D721Med (cell line): ENCODE data around the gene PRKN.

ENCODE experiments used
- DNase-seq: peaks from one replicate; pipeline ENCODE4 v3.0.0; 2011; ENCODE audit warnings: low spot score; ENCODE audit not compliant: insufficient read length
- FAIRE-seq: peaks from 2 replicates; lab custom pipeline; 2011; peaks lifted over from hg19 to GRCh38; lab: Jason Lieb, UNC
- TF ChIP-seq, protein P1 (sequence below): IDR thresholded peaks from 2 replicates; pipeline ENCODE4 v1.5.1; 2012; ENCODE audit warnings: mild to moderate bottlenecking, control low read depth; ENCODE audit not compliant: insufficient read depth; ENCODE audit errors: missing control alignments

PRKN gene

DNA sequence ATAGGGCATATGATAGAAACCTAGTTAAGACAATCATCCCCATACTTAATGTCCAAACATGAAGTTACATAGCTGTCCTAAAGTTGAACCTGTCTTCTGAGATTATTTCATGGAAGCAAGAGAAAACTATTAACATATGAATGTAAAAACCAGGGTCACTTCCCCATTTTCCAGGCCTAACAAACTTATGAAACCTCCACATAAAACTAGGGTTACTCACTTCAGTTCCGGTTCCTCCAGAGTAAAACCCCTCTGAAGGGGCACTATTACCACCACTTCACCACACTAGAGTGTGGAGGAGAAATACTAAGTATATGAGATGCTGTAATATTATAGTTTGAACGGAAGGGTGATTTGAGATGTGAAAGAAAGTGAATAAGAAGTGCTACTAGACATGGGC lies 14.9 kb downstream of the PRKN start:
- DNase-seq (no peak), FAIRE-seq (no peak)
- TF ChIP-seq, protein P1, sequence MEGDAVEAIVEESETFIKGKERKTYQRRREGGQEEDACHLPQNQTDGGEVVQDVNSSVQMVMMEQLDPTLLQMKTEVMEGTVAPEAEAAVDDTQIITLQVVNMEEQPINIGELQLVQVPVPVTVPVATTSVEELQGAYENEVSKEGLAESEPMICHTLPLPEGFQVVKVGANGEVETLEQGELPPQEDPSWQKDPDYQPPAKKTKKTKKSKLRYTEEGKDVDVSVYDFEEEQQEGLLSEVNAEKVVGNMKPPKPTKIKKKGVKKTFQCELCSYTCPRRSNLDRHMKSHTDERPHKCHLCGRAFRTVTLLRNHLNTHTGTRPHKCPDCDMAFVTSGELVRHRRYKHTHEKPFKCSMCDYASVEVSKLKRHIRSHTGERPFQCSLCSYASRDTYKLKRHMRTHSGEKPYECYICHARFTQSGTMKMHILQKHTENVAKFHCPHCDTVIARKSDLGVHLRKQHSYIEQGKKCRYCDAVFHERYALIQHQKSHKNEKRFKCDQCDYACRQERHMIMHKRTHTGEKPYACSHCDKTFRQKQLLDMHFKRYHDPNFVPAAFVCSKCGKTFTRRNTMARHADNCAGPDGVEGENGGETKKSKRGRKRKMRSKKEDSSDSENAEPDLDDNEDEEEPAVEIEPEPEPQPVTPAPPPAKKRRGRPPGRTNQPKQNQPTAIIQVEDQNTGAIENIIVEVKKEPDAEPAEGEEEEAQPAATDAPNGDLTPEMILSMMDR, result no peak

GRCh38 chr6:162711376-162711775 lies 16.2 kb downstream of the PRKN start:
- DNase-seq (no peak), FAIRE-seq (no peak)
- TF ChIP-seq, protein P1, result no peak

GRCh38 chr6:162710936-162711335 lies 16.6 kb downstream of the PRKN start:
- no peak for DNase-seq
- TF ChIP-seq, protein P1, result no peak
- FAIRE-seq, result no peak

DNA sequence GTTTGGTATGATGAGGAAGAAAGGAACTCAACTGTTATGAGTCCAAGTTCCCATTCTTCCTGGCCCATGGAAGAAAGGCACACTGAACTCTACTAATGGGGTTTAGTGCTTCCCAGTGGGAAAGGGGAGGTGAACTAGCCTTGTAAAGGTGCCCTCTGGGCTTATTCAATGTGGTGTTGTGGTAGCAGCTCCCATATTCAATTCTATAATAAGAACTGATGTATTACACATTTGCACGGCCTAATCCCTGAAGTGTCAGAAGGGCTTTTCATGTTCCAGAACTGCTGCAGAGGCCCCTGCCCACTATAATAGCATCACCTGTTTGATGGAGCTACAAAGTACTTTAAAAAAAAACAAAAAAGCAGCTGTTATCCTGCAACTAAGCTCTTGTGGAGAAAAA lies 17.1 kb downstream of the PRKN start:
- no peak for FAIRE-seq
- TF ChIP-seq, protein P1, result no peak
- no peak for DNase-seq

DNA sequence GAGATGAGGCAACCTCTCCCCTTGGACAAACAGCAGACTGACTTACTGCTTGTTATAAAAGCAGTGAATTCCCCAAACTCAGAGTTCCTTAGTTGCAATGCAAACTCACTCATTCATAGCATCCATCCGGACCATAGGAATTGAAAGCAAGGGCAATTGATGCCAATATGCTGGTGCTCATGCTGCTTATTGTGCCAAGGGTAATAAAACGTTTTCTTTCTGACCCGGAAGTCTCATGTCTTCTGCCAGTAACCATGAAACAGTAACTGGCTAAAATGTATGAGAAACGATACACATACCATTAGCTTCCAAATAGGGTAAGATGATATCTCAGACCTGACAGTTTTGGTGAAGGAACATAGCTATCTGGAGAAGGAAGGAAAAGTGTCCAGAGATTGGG lies 18.1 kb downstream of the PRKN start:
- FAIRE-seq (no peak), DNase-seq (no peak)
- TF ChIP-seq, protein P1, result no peak

DNA sequence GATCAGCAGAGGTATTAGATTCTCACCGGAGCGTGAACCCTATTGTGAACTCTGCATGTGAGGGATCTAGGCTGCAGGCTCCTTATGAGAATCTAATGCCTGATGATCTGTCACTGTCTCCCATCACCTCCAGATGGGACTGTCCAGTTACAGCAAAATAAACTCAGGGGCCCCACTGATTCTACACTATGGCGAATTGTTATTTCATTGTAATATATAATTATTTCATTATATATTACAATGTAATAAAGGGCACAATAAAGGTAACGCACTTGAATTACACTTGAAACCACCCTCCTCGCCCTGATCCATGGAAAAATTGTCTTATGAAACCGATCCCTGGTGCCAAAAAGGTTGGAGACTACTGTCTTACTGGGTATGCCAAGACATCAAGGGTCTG lies 18.6 kb downstream of the PRKN start:
- DNase-seq (no peak), FAIRE-seq (no peak)
- TF ChIP-seq, protein P1, result no peak

DNA sequence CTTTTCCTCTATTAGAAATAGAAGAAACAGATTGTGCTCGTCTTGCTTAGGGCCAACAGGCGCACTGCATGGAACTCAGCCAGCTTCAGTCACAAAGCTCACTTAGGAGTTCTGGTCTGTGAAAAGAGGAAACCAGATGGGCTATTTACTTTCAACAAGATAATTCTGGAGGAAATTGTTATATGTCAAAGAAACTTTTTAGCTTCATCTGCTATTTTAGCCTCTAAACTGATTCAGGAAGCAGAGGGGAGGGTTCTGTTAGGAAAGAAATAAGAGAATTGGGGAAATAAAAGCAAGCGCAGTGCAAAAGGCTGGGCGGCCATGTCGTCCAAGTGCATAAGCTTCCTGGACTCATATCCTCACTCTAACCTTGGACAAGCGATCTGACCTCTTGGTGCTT lies 21.3 kb downstream of the PRKN start:
- DNase-seq, result no peak
- no peak for FAIRE-seq
- TF ChIP-seq, protein P1, result no peak
